AG04449 (cell line): ENCODE results near the gene GGT6.
"Not testable (repeated sequence)": the region's sequence is repeated elsewhere in the genome, so short reads cannot be mapped to it uniquely, and the experiment has no call there.

ENCODE experiments used
- CTCF ChIA-PET: fragments of 350-600 bp; formaldehyde crosslinking; extraction: SDS; loops from one replicate; lab custom pipeline; 2021; ENCODE audit warnings: antibody characterized with exemption; lab: Yijun Ruan, JAX
- POLR2A ChIA-PET: fragments of 400-600, 350-600 bp; formaldehyde crosslinking; extraction: SDS; loops from one replicate; lab custom pipeline; 2020; ENCODE audit warnings: antibody characterized with exemption, inconsistent platforms; lab: Yijun Ruan, JAX
- DNase-seq: peaks from one replicate; pipeline ENCODE4 v3.0.0-alpha.2; 2010; ENCODE audit warnings: low read depth, low spot score
- H3K4me3 ChIP-seq: 2 replicates; pipeline ENCODE4 v1.5.1; 2011; ENCODE audit warnings: low read depth, mild to moderate bottlenecking, control low read depth, low read length
- TF ChIP-seq, protein P1 (sequence below): IDR thresholded peaks from one replicate; pipeline ENCODE4 v1.5.1; 2011; ENCODE audit warnings: mild to moderate bottlenecking, moderate library complexity, low read length, control low read depth, inconsistent platforms; ENCODE audit not compliant: insufficient read depth; ENCODE audit errors: missing control alignments

Gene GGT6

DNA sequence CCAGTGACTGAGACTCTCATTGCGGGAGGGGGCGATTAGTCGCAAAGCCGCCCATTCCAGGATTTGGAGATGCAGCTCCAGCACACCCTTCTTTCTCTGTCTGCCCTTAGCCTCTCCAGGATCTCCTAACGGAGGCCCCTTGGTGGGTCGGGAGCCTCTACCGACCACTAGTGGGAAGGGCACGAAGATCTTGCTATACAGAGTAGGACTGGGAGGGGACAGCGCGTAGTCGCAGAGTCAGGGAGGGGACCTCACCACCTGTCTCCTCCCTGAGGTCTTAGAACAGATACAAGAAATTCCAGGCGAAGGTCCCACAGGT is 23.4 kb upstream of the GGT6 start:
- TF ChIP-seq, protein P1, sequence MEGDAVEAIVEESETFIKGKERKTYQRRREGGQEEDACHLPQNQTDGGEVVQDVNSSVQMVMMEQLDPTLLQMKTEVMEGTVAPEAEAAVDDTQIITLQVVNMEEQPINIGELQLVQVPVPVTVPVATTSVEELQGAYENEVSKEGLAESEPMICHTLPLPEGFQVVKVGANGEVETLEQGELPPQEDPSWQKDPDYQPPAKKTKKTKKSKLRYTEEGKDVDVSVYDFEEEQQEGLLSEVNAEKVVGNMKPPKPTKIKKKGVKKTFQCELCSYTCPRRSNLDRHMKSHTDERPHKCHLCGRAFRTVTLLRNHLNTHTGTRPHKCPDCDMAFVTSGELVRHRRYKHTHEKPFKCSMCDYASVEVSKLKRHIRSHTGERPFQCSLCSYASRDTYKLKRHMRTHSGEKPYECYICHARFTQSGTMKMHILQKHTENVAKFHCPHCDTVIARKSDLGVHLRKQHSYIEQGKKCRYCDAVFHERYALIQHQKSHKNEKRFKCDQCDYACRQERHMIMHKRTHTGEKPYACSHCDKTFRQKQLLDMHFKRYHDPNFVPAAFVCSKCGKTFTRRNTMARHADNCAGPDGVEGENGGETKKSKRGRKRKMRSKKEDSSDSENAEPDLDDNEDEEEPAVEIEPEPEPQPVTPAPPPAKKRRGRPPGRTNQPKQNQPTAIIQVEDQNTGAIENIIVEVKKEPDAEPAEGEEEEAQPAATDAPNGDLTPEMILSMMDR = peak; percentile 25
- no peak for DNase-seq
- H3K4me3 ChIP-seq = no peak overlapping the region
- ChIA-PET CTCF (interaction anchor here (1.2 to 1.5 kb wide), 2 partner anchors 13 to 17 kb away, joined by 3 to 6 read pairs; no protein-coding TSS in a partner anchor), POLR2A (interaction anchor here (0.5 kb wide), 1 partner anchor 17 kb away, joined by 3 read pairs; no protein-coding TSS in a partner anchor)

DNA sequence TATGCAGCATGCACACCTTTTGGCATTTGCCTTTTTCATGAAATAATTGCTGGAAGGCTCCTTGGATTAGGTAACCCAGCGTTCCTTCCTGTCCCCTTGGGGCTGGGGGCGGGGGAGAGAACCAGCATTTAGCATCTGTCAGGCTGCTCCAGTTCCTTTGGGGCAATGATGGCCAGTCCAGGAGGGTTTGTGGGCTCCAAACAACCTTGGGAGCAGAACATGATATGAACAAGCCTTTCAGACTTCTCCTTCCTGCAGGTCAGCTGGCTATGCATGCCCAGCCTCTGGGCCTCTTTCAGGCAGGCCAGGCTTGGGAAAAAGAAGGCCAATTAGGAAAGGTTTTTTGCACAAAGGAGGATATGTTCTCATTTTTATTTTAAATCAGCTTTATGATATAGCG is 22.8 kb upstream of the GGT6 start:
- no peak for DNase-seq

DNA sequence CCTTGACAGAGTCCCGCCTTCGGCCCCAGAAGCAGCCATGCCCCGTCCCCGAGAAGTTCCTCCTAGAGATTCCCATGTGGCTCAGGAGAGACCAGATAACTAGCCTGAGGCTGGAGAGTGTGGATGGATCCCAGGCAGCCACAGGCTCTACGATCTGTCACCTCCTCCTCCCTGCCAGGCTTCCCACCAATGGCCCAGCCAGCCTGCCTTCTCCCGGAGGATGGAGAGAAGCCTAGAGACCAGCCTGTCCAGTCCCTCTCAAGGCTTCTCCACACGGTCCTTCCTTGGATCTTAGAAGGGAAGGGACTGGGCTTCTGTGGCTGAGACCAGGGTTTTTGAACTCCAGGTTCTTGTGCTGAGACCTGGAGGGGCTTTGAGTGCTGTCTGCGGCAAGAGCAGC is 22.3 kb upstream of the GGT6 start:
- ChIA-PET POLR2A (no interaction called here), CTCF (interaction anchor here (8.3 kb wide), 1 partner anchor 15 kb away, joined by 79 read pairs; no protein-coding TSS in a partner anchor)
- TF ChIP-seq, protein P1 = no peak
- DNase-seq = no peak
- H3K4me3 ChIP-seq = no peak overlapping the region

More for the DNA sequence above, 22.8 kb upstream of the GGT6 start:
- H3K4me3 ChIP-seq = no peak overlapping the region
- POLR2A ChIA-PET = no interaction called here
- TF ChIP-seq, protein P1 = no peak
- CTCF ChIA-PET = interaction anchor here (1.2 to 1.5 kb wide), 2 partner anchors 13 to 17 kb away, joined by 3 to 6 read pairs; no protein-coding TSS in a partner anchor

DNA sequence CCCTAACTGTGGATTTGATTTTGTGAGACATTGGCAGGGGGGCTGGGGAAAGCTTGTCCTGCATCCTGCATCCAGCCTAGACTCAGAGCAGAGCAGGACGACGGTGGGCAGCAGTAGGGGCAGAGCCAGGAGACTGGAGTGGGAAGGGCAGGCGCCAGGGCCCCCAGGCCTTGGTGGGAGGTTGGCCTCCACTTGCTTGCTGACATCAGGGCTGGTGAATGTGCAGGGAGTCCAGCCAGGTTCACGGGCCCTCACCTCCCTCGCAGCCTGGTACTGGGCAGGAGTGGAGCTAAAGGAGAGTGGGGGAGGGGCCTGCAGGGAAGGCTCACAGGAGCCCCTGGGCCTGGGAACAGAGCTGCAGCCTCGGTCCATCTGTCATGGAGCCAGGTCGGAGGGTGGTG is 21.7 kb upstream of the GGT6 start:
- H3K4me3 ChIP-seq = no peak overlapping the region
- ChIA-PET POLR2A (no interaction called here), CTCF (interaction anchor here (8.3 kb wide), 1 partner anchor 14 kb away, joined by 79 read pairs; no protein-coding TSS in a partner anchor)
- no peak for DNase-seq
- TF ChIP-seq, protein P1 = no peak

DNA sequence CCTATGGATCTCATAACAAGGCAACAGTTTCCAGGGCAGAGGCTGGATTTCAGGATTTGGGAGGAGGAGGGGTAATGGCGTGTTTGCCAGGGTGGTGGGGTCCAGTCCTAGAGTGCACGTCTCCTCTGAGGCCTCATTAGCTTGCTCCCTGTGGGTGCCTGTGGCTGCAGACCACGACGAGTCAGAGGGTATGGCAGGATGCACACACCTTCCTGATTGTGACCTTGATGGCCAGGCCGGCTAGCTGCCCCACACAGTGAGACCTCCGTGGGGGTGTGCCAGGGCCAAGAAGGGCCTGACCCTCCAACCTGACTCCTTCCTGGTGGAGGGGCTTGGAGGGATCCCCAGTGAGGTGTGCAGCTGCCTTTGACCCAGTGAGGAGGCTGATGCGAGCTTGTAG is 19.9 kb upstream of the GGT6 start:
- TF ChIP-seq, protein P1 = no peak
- no peak for DNase-seq
- ChIA-PET POLR2A (no interaction called here), CTCF (interaction anchor here (0.9 to 8.3 kb wide), 4 partner anchors 9 to 15 kb away, joined by 3 to 79 read pairs (median 6); no protein-coding TSS in a partner anchor)
- H3K4me3 ChIP-seq = no peak overlapping the region

DNA sequence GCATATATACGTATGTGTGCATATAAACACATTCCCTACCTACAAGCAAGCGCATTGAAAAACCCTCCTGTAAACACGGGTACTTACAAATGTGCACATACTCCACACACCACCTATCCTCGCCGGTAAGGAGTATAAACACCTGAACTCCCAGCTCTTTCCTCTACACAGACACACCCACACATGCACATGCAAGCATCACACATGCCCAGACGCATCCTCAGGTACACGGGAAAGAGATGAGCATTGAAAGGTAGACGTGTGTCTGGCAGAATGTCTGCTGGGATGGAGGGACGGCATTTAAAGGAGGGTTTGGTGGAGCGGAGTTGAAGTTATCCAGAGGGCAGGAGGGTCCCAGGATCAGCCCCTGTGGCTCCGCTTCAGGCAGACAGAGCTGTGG is 19.3 kb upstream of the GGT6 start:
- TF ChIP-seq, protein P1 = no peak
- CTCF ChIA-PET = interaction anchor here (0.9 to 8.3 kb wide), 4 partner anchors 8 to 15 kb away, joined by 3 to 79 read pairs (median 6); no protein-coding TSS in a partner anchor
- H3K4me3 ChIP-seq = no peak overlapping the region
- no peak for DNase-seq
- POLR2A ChIA-PET = no interaction called here

DNA sequence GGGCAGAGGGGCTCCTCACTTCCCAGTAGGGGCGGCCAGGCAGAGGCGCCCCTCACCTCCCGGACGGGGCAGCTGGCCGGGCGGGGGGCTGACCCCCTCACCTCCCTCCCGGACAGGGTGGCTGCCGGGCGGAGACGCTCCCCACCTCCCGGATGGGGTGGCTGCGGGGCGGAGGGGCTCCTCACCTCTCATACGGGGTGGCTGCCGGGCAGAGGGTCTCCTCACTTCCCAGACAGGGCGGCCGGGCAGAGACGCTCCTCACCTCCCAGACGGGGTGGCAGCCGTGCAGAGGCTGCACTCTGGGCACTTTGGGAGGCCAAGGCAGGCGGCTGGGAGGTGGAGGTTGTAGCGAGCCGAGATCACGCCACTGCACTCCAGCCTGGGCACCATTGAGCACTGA is 18.0 kb upstream of the GGT6 start:
- DNase-seq, H3K4me3 ChIP-seq, POLR2A ChIA-PET: not testable (repeated sequence)
- CTCF ChIA-PET = interaction anchor here (8.3 kb wide), 1 partner anchor 11 kb away, joined by 79 read pairs; no protein-coding TSS in a partner anchor
